Adipose tissue (tissue), 3 donors: Measurements from ENCODE around the gene TSC22D2. TPM values are rescaled to one million over a fixed set of nuclear protein-coding genes. Genes with fewer than 3 reads are reported as not detected.

Source experiments
- H3K27ac ChIP-seq: one replicate; pipeline ENCODE4 v1.5.1; 2013; ENCODE audit warnings: low read depth, low read length
- WGBS, 3 donors: extraction: QIAGEN DNeasy Blood & Tissue Kit; methylation state at CpG; one replicate each; pipeline ENCODE4 v1.1.7; 2013; 5-methylcytosine and 5-hydroxymethylcytosine counted together
- polyA plus RNA-seq, 3 donors: library from polyadenylated mRNA; stranded (reverse); fragments of 200-250 nt; gene quantifications; one replicate each; pipeline ENCODE4 v1.2.3, GENCODE V29; 2013
- donor health status: healthy with polysubstance abuse.
- donor health status: Bipolar disorder and iron deficiency.
- donor health status: healthy.

TSC22D2 gene
- polyA plus RNA-seq, 3 donors: 3.1 to 17.2 (median 16.8) TPM

GRCh38 chr3:150433347-150433746 lies 25.2 kb downstream of the TSC22D2 start:
- H3K27ac ChIP-seq: no peak overlapping the region
- 88 to 93% (median 90%) methylated on average over 5 of the region's 5 CpGs for WGBS, 3 donors

- 61 to 69% (median 65%) methylated on average over 4 of the region's 4 CpGs for WGBS, 3 donors
- no peak overlapping the region for H3K27ac ChIP-seq
Measured at GRCh38 chr3:150434234-150434633, 26.1 kb downstream of the TSC22D2 start.

DNA sequence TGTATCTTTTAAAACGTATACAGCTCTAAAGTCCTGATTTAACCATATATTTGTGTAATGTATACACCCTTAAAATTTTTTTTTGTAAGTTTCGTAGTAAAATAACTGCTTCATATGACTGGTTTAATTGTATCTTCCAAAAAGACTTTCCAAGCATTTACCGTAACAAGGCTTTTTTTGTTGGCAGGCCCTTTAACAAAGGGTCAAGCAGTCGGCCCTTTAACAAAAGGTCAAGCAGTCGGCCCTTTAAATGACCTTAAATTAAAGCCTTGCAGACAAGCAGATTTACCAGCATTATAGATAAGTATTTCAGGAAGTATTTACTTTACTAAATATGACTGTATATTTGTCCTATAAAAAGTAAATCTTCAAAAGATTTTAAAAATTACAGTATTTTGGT lies 28.1 kb downstream of the TSC22D2 start:
- no peak overlapping the region for H3K27ac ChIP-seq
- WGBS, 3 donors: 51 to 76% (median 71%) methylated on average over 5 of the region's 5 CpGs

GRCh38 chr3:150439657-150440056 lies 31.6 kb downstream of the TSC22D2 start:
- WGBS, 3 donors: 62 to 72% (median 66%) methylated on average over 3 of the region's 3 CpGs
- no peak overlapping the region for H3K27ac ChIP-seq

DNA sequence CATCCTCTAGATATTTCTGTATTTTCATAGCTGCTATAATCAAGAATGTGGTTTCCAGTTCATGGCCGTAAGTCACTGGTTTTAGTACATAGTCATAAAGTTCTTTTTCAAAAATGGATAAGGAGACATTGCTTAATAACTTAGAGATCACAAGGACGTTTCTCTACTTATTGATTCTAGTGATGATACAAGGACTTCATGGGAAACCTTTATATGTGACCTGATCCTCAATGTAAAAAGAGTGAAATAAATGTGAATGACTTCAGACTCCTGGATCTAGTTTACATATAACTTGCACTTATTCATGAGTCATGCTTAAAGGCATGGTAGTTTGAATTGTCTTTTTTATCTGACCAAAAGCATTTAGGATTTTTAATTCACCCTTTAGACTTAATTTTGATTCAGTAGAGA lies 35.2 kb downstream of the TSC22D2 start:
- no peak overlapping the region for H3K27ac ChIP-seq
- WGBS, 3 donors: 63 to 80% (median 79%) methylated on average over 2 of the region's 2 CpGs

DNA sequence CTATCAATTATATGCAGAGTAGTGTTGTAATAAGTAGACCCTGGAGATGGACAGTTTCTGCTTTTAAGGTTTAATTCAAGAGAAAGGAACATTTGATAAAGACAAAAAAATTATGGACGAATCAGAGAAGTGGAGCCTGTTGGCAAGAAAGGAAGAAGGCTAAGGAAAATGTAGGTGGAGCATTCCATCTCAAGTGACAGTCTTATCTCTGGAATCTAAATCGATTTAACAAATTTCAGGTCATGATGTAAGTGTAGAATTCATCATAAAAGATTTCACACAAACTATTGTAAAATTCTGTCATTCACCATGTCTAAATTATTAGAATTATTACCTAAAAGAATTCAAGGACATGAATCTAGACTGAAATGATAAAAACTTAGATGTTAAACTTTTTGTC lies 36.3 kb downstream of the TSC22D2 start:
- WGBS, 3 donors: 53 to 83% (median 70%) methylated on average over 2 of the region's 2 CpGs
- H3K27ac ChIP-seq: no peak overlapping the region

GRCh38 chr3:150446470-150446977 lies 38.4 kb downstream of the TSC22D2 start:
- 52 to 60% (median 57%) methylated on average over 2 of the region's 2 CpGs for WGBS, 3 donors
- H3K27ac ChIP-seq: no peak overlapping the region

GRCh38 chr3:150447084-150447483 lies 39.0 kb downstream of the TSC22D2 start:
- H3K27ac ChIP-seq: no peak overlapping the region
- 93 to 99% (median 94%) methylated on average over 2 of the region's 2 CpGs for WGBS, 3 donors

DNA sequence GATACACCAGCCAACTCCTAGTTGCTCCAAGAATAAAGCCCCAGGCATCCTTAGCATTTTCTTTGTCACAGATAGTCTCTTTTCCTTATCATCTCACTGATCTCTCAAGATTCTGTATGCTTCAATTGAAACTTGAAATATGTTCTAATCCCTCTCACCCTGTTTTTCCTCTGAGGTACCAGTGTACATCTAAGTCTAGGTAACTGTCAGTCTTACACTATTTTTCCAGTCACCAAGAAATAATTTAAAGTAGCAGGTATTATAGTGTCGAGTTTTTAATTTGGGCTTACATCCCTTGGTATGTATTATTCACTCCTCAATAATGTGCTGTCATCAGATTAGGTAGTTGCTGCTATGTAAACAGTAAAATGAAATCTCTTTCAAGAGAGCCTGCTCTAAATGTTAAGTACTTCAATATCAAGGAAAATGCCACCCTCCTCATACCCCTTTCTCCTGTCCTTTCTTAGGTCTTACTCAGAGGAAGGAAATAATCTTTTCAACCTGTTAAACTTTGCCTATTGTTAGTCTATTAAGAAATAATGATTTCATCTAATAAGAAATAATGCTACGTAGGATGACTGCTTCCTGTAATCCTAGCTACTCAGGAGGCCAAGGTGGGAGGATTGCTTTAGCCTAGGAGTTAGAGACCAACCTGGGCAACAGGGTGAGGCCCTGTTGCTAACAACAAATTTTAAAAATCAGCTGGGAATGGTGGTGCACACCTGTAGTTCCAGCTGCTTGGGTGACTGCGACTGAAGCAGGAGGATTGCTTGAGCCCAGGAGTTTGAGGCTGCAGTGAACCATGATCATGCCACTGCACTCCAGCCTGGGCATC lies 39.8 kb downstream of the TSC22D2 start:
- 74 to 82% (median 81%) methylated on average over 3 of the region's 3 CpGs for WGBS, 3 donors
- H3K27ac ChIP-seq: no peak overlapping the region

- no peak overlapping the region for H3K27ac ChIP-seq
Measured at GRCh38 chr3:150449169-150449721, 41.1 kb downstream of the TSC22D2 start.

DNA sequence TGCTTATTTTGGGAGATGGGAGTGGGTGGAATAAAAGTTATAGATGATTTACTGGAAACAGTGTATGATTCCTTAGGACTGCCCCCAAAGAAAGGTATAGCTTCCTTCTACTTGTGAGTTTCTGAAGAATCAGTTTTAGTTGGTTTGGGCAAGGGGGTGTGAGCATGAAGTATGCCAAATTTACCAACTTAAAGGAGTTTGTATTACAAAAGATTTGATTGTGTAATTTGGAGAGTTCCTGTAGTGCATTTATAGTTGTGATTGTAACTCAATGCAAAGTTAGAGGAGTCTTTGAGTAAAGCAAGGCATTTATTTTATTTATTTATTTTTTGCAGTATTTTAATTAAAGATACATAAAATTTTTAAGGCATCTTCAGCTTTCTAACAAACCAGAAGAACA lies 42.8 kb downstream of the TSC22D2 start:
- no peak overlapping the region for H3K27ac ChIP-seq

- H3K27ac ChIP-seq: no peak overlapping the region
- 65 to 100% (median 68%) methylated on average over 1 of the region's 1 CpG for WGBS, 3 donors
Measured at GRCh38 chr3:150451329-150452048, 43.4 kb downstream of the TSC22D2 start.

GRCh38 chr3:150453353-150453752 lies 45.3 kb downstream of the TSC22D2 start:
- H3K27ac ChIP-seq: no peak overlapping the region
- 48 to 97% (median 82%) methylated on average over 4 of the region's 4 CpGs for WGBS, 3 donors

DNA sequence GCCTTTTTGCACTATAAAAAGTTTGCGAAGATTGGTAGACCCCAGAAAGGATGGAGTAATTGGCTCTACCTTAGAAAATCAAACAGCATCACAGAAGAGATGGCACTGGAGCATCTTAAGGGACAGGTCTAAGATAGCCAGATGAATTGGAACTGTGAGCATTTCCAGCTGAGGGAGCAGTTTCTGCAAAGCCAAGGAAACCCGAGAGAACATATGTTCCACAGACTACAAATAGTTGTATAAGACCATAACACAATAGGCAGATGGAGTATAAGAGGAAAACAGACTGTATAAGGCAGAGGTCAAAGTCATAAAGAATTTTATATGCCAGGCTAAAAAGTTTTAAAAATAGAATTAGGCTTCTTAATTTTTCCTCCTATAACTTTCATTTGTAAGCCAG lies 46.0 kb downstream of the TSC22D2 start:
- no peak overlapping the region for H3K27ac ChIP-seq
- 76 to 91% (median 88%) methylated on average over 2 of the region's 2 CpGs for WGBS, 3 donors

DNA sequence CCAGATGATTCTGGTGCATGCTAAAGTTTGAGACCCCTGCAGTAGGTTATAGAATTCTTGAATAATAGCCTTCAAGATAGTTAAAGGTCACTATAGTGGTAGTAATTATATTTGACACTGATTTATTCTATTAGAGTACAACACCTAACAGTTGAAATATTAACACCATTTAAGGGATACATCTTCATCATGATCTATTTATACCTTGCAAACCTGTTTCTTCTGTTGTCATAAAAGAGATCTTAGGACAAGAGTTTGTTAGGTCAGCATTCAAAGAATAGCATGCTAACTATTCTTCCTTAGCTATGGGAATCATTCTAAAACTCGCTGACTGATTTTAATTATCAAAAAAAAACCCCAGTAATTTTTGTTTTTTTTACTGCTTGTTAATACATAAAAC lies 46.5 kb downstream of the TSC22D2 start:
- WGBS, 3 donors: 91 to 98% (median 95%) methylated on average over 1 of the region's 1 CpG
- H3K27ac ChIP-seq: no peak overlapping the region

GRCh38 chr3:150455341-150455740 lies 47.2 kb downstream of the TSC22D2 start:
- WGBS, 3 donors: 33 to 76% (median 59%) methylated on average over 1 of the region's 1 CpG
- no peak overlapping the region for H3K27ac ChIP-seq

DNA sequence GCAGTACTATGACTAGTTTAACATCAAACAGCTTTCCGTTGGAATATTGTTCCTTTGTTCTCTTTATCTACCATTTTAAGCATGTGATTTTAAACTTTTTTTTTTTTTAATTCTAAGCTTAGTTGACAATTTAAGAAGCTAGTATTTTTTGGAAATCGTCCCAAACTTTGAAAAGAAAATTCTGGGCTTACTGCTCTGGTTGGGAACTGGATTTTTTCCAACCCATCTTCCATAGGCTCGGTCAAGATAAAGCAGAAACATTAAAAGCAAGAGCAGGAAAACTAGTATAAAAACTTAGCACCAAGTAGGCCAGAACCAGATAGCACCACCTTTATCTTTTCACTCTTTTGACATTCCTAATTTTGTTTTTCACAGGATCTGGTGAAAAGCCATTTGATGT lies 49.9 kb downstream of the TSC22D2 start:
- 71 to 88% (median 81%) methylated on average over 3 of the region's 3 CpGs for WGBS, 3 donors
- no peak overlapping the region for H3K27ac ChIP-seq

- WGBS, 3 donors: 50 to 98% (median 97%) methylated on average over 1 of the region's 1 CpG
- no peak overlapping the region for H3K27ac ChIP-seq
Measured at GRCh38 chr3:150460484-150460883, 52.4 kb downstream of the TSC22D2 start.

- WGBS, 3 donors: 37 to 90% (median 83%) methylated on average over 4 of the region's 4 CpGs
- H3K27ac ChIP-seq: no peak overlapping the region
Measured at GRCh38 chr3:150461399-150461798, 53.3 kb downstream of the TSC22D2 start.
